PC-3 (cell line): Measurements from ENCODE around the gene SIAH2.

Source experiments
- CTCF ChIP-seq: fragments of 300-600 bp; sonication (generic); conservative IDR thresholded peaks from 2 replicates; pipeline ENCODE4 v1.5.1; 2017; ENCODE audit warnings: antibody characterized with exemption, low read depth, mild to moderate bottlenecking, low read length
- EZH2 ChIP-seq: fragments of 300-600 bp; sonication (generic); IDR thresholded peaks from one replicate; pipeline ENCODE4 v1.6.1; 2017; ENCODE audit warnings: antibody characterized with exemption, mild to moderate bottlenecking, low read length; ENCODE audit not compliant: unreplicated experiment

GRCh38 chr3:150742141-150742523 lies 20.8 kb downstream of the SIAH2 start:
- TF ChIP-seq CTCF (no peak), EZH2 (no peak)
